IMR-90 (cell line): ENCODE data around the gene CEBPA. TPM values are rescaled to one million over a fixed set of nuclear protein-coding genes. Genes with fewer than 3 reads are reported as not detected.

ENCODE experiments used
- ATAC-seq: fragments of 200-7000 bp; cut with Tn5 transposase; 2 replicates; pipeline ENCODE4 v1.9.1; 2020; ENCODE audit warnings: low read depth, mild to moderate bottlenecking, moderate library complexity
- BruUV-seq: library from RNA; stranded (reverse); fragments of 400-500 nt; replicated peaks from 2 replicates; lab custom pipeline; 2021; lab: Mats Ljungman, UMichigan
- CTCF ChIA-PET: fragments of 300-600 bp; formaldehyde crosslinking; extraction: SDS; loops from one replicate; lab custom pipeline; 2021; ENCODE audit warnings: antibody characterized with exemption; lab: Yijun Ruan, JAX
- POLR2A ChIA-PET: fragments of 300-600 bp; sonication (Branson Sonifier 250); formaldehyde crosslinking; loops from one replicate; lab custom pipeline; 2022; ENCODE audit warnings: antibody characterized with exemption; ENCODE audit not compliant: unreplicated experiment; lab: Charles Lee
- DNase-seq: peaks from one replicate; pipeline ENCODE4 v3.0.0; 2013
- H2AFZ ChIP-seq: replicated peaks from 2 replicates; pipeline ENCODE3; 2013; ENCODE audit warnings: low read length, mild to moderate bottlenecking; ENCODE audit not compliant: poor library complexity
- H2AK5ac ChIP-seq: 2 replicates; pipeline ENCODE4 v1.6.1; 2013; ENCODE audit warnings: low read depth, low read length, inconsistent platforms
- H2AK9ac ChIP-seq: replicated peaks from 2 replicates; pipeline ENCODE3; 2013; ENCODE audit warnings: mild to moderate bottlenecking, low read depth, low read length, moderate library complexity; ENCODE audit not compliant: poor library complexity
- H2BK120ac ChIP-seq: 2 replicates; pipeline ENCODE4 v1.6.1; 2013; ENCODE audit warnings: low read depth, low read length, inconsistent platforms
- H2BK15ac ChIP-seq: 3 replicates; pipeline ENCODE4 v1.6.1; 2013; ENCODE audit warnings: low read depth, low read length, inconsistent platforms
- H2BK20ac ChIP-seq: 2 replicates; pipeline ENCODE4 v1.6.1; 2013; ENCODE audit warnings: low read depth, mild to moderate bottlenecking, inconsistent platforms, low read length, moderate library complexity
- H2BK5ac ChIP-seq: 2 replicates; pipeline ENCODE4 v1.6.1; 2013; ENCODE audit warnings: mild to moderate bottlenecking, low read depth, low read length, inconsistent platforms; ENCODE audit not compliant: poor library complexity, severe bottlenecking
- H3K14ac ChIP-seq: replicated peaks from 2 replicates; pipeline ENCODE4 v1.6.1; 2013; ENCODE audit warnings: low read depth, low read length, inconsistent platforms
- H3K18ac ChIP-seq: 2 replicates; pipeline ENCODE4 v1.6.1; 2013; ENCODE audit warnings: low read depth, low read length, control low read depth
- H3K23ac ChIP-seq: 2 replicates; pipeline ENCODE4 v1.6.1; 2013; ENCODE audit warnings: low read depth, low read length, inconsistent platforms
- H3K27ac ChIP-seq: 2 replicates; pipeline ENCODE4 v1.5.1; 2013; ENCODE audit warnings: mild to moderate bottlenecking, control low read depth, low read length; ENCODE audit not compliant: insufficient read depth
- H3K27me3 ChIP-seq: 2 replicates; pipeline ENCODE4 v1.6.1; 2013; ENCODE audit warnings: low read length; ENCODE audit not compliant: control insufficient read depth, insufficient read depth
- H3K36me3 ChIP-seq: 2 replicates; pipeline ENCODE4 v1.6.1; 2013; ENCODE audit warnings: low read length, mixed read lengths; ENCODE audit not compliant: control insufficient read depth, insufficient read depth
- H3K4ac ChIP-seq: 2 replicates; pipeline ENCODE4 v1.6.1; 2013; ENCODE audit warnings: low read depth, low read length, inconsistent platforms
- H3K4me1 ChIP-seq: 2 replicates; pipeline ENCODE4 v1.6.1; 2013; ENCODE audit warnings: low read length, mixed read lengths; ENCODE audit not compliant: control insufficient read depth, insufficient read depth
- H3K4me2 ChIP-seq: 2 replicates; pipeline ENCODE4 v1.6.1; 2013; ENCODE audit warnings: low read depth, mild to moderate bottlenecking, control low read depth, low read length, moderate library complexity
- H3K4me3 ChIP-seq: 2 replicates; pipeline ENCODE4 v1.5.1; 2013; ENCODE audit warnings: low read depth, mild to moderate bottlenecking, control low read depth, low read length, moderate library complexity; ENCODE audit not compliant: insufficient read depth
- H3K56ac ChIP-seq: 2 replicates; pipeline ENCODE4 v1.6.1; 2013; ENCODE audit warnings: low read length, inconsistent platforms; ENCODE audit not compliant: insufficient read depth; ENCODE audit errors: extremely low read depth
- H3K79me1 ChIP-seq, 2 experiments: 2 replicates each; pipeline ENCODE4 v1.6.1; 2013; ENCODE audit warnings: low read length in 2 of 2, inconsistent platforms in 1 of 2, low read depth in 1 of 2
- H3K9ac ChIP-seq: 2 replicates; pipeline ENCODE4 v1.6.1; 2013; ENCODE audit warnings: low read depth, low read length, control low read depth
- H3K9me1 ChIP-seq: 2 replicates; pipeline ENCODE4 v1.6.1; 2013; ENCODE audit warnings: low read length, inconsistent platforms; ENCODE audit not compliant: insufficient read depth
- H3K9me3 ChIP-seq: 2 replicates; pipeline ENCODE4 v1.6.1; 2013; ENCODE audit warnings: low read length; ENCODE audit not compliant: control insufficient read depth, insufficient read depth
- H4K20me1 ChIP-seq: 2 replicates; pipeline ENCODE4 v1.6.1; 2013; ENCODE audit warnings: low read length, inconsistent platforms; ENCODE audit not compliant: insufficient read depth
- H4K5ac ChIP-seq: 2 replicates; pipeline ENCODE4 v1.6.1; 2013; ENCODE audit warnings: mild to moderate bottlenecking, low read depth, low read length, control low read depth
- H4K8ac ChIP-seq, 2 experiments: 2 replicates each; pipeline ENCODE4 v1.6.1; 2013; ENCODE audit warnings: low read depth in 2 of 2, low read length in 2 of 2, control low read depth in 1 of 2, inconsistent platforms in 1 of 2
- H4K91ac ChIP-seq: 2 replicates; pipeline ENCODE4 v1.6.1; 2013; ENCODE audit warnings: low read depth, low read length, inconsistent platforms; ENCODE audit not compliant: insufficient read depth
- CEBPB ChIP-seq: IDR thresholded peaks from 2 replicates; pipeline ENCODE4 v1.6.1; 2012; ENCODE audit warnings: low read depth, low read length, improper control_type of control experiment
- CHD1 ChIP-seq: IDR thresholded peaks from 2 replicates; pipeline ENCODE4 v1.6.1; 2012; ENCODE audit warnings: low read depth, low read length, improper control_type of control experiment
- MAFK ChIP-seq: IDR thresholded peaks from 2 replicates; pipeline ENCODE4 v1.6.1; 2012; ENCODE audit warnings: low read depth, low read length, improper control_type of control experiment
- MAZ ChIP-seq: IDR thresholded peaks from 2 replicates; pipeline ENCODE4 v1.6.1; 2012; ENCODE audit warnings: low read depth, mild to moderate bottlenecking, low read length, improper control_type of control experiment, moderate library complexity, borderline replicate concordance
- MXI1 ChIP-seq: IDR thresholded peaks from 2 replicates; pipeline ENCODE4 v1.6.1; 2012; ENCODE audit warnings: low read depth, mild to moderate bottlenecking, low read length, moderate library complexity, borderline replicate concordance
- NFE2L2 ChIP-seq: fragments of 150-350 bp; IDR thresholded peaks from 2 replicates; pipeline ENCODE4 v1.6.1; 2016; ENCODE audit warnings: low read depth, mild to moderate bottlenecking, low read length
- POLR2A ChIP-seq: IDR thresholded peaks from 2 replicates; pipeline ENCODE4 v1.6.1; 2012; ENCODE audit warnings: mild to moderate bottlenecking, low read depth, low read length
- RAD21 ChIP-seq: IDR thresholded peaks from 2 replicates; pipeline ENCODE4 v1.6.1; 2012; ENCODE audit warnings: low read length, improper control_type of control experiment
- RCOR1 ChIP-seq: IDR thresholded peaks from 2 replicates; pipeline ENCODE4 v1.6.1; 2012; ENCODE audit warnings: mild to moderate bottlenecking, low read length, improper control_type of control experiment; ENCODE audit not compliant: insufficient replicate concordance
- SMC3 ChIP-seq: fragments of 150-350 bp; IDR thresholded peaks from 2 replicates; pipeline ENCODE4 v1.6.1; 2016; ENCODE audit warnings: low read depth, mild to moderate bottlenecking, antibody characterized with exemption, low read length, moderate library complexity
- WGBS, 2 experiments: methylation state at CpG; one replicate each; pipeline versions ENCODE4 v1.1.5 to v1.1.7; 2013; ENCODE audit warnings: missing lambda C conversion rate in 2 of 2; ENCODE audit not compliant: insufficient read length in 1 of 2; ENCODE audit errors: extremely low coverage in 2 of 2; 5-methylcytosine and 5-hydroxymethylcytosine counted together
- dilution Hi-C: fragments of 300-500 bp; cut with HindIII; formaldehyde crosslinking; loops from one replicate; pipeline ENCODE4 v1.14.3; 2018; ENCODE audit warnings: low sequenced_read_pairs; ENCODE audit not compliant: unreplicated experiment
- in situ Hi-C: fragments of 300-500 bp; cut with MboI; formaldehyde crosslinking; loops from 3 replicates; pipeline ENCODE4 v1.14.3; 2019; ENCODE audit warnings: low sequenced_read_pairs, inconsistent platforms, mixed read lengths
- intact Hi-C: fragments of 100-400 bp; cut with micrococcal nuclease; formaldehyde crosslinking; loops from 2 replicates; pipeline ENCODE4 v1.10.0; 2022
- polyA plus RNA-seq, 3 experiments: library from polyadenylated mRNA; depleted of rRNA; stranded (reverse); fragments of >200 nt; gene quantifications; 2 replicates each; pipeline ENCODE4 v1.2.3, GENCODE V29; 2012; ENCODE audit warnings: low replicate concordance in 1 of 3
- total RNA-seq: library from RNA; depleted of rRNA; stranded (reverse); fragments of >200 nt; gene quantifications from 2 replicates; pipeline ENCODE4 v1.2.3, GENCODE V29; 2012
- TF ChIP-seq, protein P1 (sequence below): fragments of 150-350 bp; IDR thresholded peaks from 2 replicates; pipeline ENCODE4 v1.6.1; 2016; ENCODE audit warnings: low read depth, mild to moderate bottlenecking, low read length, moderate library complexity, borderline replicate concordance
- TF ChIP-seq, protein P2 (sequence below): conservative IDR thresholded peaks from 2 replicates; pipeline ENCODE4 v1.5.1; 2012; ENCODE audit warnings: mild to moderate bottlenecking, low read depth, low read length, improper control_type of control experiment
- TF ChIP-seq, protein P3 (sequence below): fragments of 150-350 bp; IDR thresholded peaks from 2 replicates; pipeline ENCODE4 v1.6.1; 2017; ENCODE audit warnings: mild to moderate bottlenecking, antibody characterized with exemption, low read length, low read depth

CEBPA gene
- total and polyA plus RNA-seq, 2 of the 4 experiments (the other 2 are of a cell fraction) = under 0.01 to 0.09 TPM

DNA sequence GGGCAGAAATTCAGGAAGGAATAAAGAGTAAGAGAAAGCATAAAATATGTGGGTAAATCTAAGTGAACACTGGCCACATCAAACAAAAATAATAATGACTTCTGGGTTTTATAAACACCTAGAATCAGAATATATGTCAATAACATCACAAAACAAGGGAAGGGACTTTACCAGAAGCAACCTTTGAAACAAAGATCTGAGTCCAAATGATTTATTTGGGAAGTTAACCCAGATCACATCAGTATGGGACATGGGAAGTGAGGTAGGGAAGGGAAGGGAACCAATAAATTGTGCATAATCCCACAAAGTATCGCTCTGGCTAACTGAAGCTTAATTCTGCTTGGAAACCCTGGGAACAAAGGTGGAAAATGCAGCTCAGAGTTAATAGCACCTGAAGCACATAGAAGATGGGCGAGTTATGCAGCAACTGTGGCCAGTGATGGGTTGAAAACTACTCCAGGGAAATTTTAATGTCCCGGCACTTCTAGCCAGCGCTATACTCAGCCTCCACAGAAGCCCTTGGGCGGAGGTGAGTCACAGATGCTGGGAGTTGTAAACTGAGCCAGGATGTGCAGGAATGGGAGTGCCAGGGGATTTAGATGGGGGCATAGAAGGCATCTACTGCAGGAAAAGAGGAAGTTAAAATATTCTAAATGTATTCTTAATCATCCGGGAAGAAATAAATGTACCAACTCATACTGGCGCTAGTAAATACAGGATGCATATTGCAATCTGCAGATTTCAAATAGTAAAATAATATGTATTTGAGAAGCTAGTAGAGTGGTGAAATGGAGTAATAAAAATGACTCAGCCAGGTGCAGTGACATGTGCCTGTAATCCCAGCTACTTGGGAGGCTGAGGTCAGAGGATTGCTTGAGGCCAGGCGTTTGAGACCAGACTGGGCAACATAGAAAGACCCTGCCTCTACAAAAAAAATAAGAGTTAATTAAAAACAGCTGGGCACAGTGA lies 37.0 kb upstream of the CEBPA start:
- no peak overlapping the region for H3K27ac ChIP-seq
- BruUV-seq = no TSS peak
- no peak overlapping the region for H4K91ac ChIP-seq
- H2BK120ac ChIP-seq = no peak overlapping the region
- H3K4me1 ChIP-seq = no peaks in the 10 kb centered on the region
- dilution Hi-C loops (no loop called here), intact Hi-C loops (no loop called here), in situ Hi-C loops (no loop called here)
- POLR2A ChIA-PET = no interaction called here
- WGBS, 2 experiments = 52% methylated on average over 3 of the region's 8 CpGs; no CpG with 5 or more reads in 1 of the 2 experiments
- no peaks in the 10 kb centered on the region for H3K79me1 ChIP-seq
- H3K9ac ChIP-seq = no peak overlapping the region
- no peak overlapping the region for H2AK9ac ChIP-seq
- H2BK15ac ChIP-seq = no peak overlapping the region
- no peaks in the 10 kb centered on the region for H4K20me1 ChIP-seq
- H3K4me3 ChIP-seq = no peak overlapping the region
- no peak for TF ChIP-seq RCOR1
- TF ChIP-seq NFE2L2 = no peak
- no peak for TF ChIP-seq POLR2A
- TF ChIP-seq, protein P1, sequence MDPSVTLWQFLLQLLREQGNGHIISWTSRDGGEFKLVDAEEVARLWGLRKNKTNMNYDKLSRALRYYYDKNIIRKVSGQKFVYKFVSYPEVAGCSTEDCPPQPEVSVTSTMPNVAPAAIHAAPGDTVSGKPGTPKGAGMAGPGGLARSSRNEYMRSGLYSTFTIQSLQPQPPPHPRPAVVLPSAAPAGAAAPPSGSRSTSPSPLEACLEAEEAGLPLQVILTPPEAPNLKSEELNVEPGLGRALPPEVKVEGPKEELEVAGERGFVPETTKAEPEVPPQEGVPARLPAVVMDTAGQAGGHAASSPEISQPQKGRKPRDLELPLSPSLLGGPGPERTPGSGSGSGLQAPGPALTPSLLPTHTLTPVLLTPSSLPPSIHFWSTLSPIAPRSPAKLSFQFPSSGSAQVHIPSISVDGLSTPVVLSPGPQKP = no peak
- TF ChIP-seq, protein P2, sequence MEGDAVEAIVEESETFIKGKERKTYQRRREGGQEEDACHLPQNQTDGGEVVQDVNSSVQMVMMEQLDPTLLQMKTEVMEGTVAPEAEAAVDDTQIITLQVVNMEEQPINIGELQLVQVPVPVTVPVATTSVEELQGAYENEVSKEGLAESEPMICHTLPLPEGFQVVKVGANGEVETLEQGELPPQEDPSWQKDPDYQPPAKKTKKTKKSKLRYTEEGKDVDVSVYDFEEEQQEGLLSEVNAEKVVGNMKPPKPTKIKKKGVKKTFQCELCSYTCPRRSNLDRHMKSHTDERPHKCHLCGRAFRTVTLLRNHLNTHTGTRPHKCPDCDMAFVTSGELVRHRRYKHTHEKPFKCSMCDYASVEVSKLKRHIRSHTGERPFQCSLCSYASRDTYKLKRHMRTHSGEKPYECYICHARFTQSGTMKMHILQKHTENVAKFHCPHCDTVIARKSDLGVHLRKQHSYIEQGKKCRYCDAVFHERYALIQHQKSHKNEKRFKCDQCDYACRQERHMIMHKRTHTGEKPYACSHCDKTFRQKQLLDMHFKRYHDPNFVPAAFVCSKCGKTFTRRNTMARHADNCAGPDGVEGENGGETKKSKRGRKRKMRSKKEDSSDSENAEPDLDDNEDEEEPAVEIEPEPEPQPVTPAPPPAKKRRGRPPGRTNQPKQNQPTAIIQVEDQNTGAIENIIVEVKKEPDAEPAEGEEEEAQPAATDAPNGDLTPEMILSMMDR = no peak
- no peak for TF ChIP-seq RAD21
- TF ChIP-seq CEBPB = no peak
- TF ChIP-seq SMC3 = no peak
- no peak for TF ChIP-seq MAZ
- no peak for TF ChIP-seq CHD1
- TF ChIP-seq MAFK = no peak
- TF ChIP-seq, protein P3, sequence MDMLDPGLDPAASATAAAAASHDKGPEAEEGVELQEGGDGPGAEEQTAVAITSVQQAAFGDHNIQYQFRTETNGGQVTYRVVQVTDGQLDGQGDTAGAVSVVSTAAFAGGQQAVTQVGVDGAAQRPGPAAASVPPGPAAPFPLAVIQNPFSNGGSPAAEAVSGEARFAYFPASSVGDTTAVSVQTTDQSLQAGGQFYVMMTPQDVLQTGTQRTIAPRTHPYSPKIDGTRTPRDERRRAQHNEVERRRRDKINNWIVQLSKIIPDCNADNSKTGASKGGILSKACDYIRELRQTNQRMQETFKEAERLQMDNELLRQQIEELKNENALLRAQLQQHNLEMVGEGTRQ = no peak
- no peak for TF ChIP-seq MXI1
- H4K5ac ChIP-seq = no peak overlapping the region
- no peak overlapping the region for H3K18ac ChIP-seq
- H3K4ac ChIP-seq = no peak overlapping the region
- no peak overlapping the region for H4K8ac ChIP-seq
- H3K23ac ChIP-seq = no peak overlapping the region
- H2BK5ac ChIP-seq = no peak overlapping the region
- no peak overlapping the region for H2AFZ ChIP-seq
- H3K56ac ChIP-seq = no peak overlapping the region
- no peaks in the 10 kb centered on the region for H3K9me3 ChIP-seq
- no peak overlapping the region for H3K4me2 ChIP-seq
- H3K9me1 ChIP-seq = no peaks in the 10 kb centered on the region
- no peak overlapping the region for H2AK5ac ChIP-seq
- no peak for DNase-seq
- no peak overlapping the region for H2BK20ac ChIP-seq
- no peak for ATAC-seq
- H3K14ac ChIP-seq = no peak overlapping the region
- peaks cover 1% of the 10 kb centered on the region for H3K27me3 ChIP-seq
- H3K36me3 ChIP-seq = no peaks in the 10 kb centered on the region
- CTCF ChIA-PET = interaction anchor here (0.9 kb wide), 1 partner anchor 15 kb away, joined by 3 read pairs; no protein-coding TSS in a partner anchor
